Spinal cord (tissue), 10 donors: Measurements from ENCODE around the gene RMI2. TPM values are rescaled to one million over a fixed set of nuclear protein-coding genes. Genes with fewer than 3 reads are reported as not detected.

ENCODE experiments used
- DNase-seq, 6 donors: peaks; one replicate each; pipeline versions ENCODE4 v3.0.0 to v3.0.0-alpha.2; 2013 to 2015; ENCODE audit warnings: low spot score in 6 of 6, low read depth in 4 of 6
- H3K27ac ChIP-seq: one replicate; pipeline ENCODE4 v1.5.1; 2013; ENCODE audit warnings: low read depth, low read length, control low read depth
- H3K27me3 ChIP-seq: one replicate; pipeline ENCODE4 v1.6.1; 2013; ENCODE audit warnings: low read length; ENCODE audit not compliant: control insufficient read depth, insufficient read depth
- H3K36me3 ChIP-seq: one replicate; pipeline ENCODE4 v1.6.1; 2013; ENCODE audit warnings: low read length; ENCODE audit not compliant: control insufficient read depth, insufficient read depth
- H3K4me1 ChIP-seq: one replicate; pipeline ENCODE4 v1.6.1; 2013; ENCODE audit warnings: low read length; ENCODE audit not compliant: control insufficient read depth, insufficient read depth
- H3K4me3 ChIP-seq: one replicate; pipeline ENCODE4 v1.5.1; 2013; ENCODE audit warnings: low read depth, low read length, control low read depth
- H3K9me3 ChIP-seq: one replicate; pipeline ENCODE4 v1.6.1; 2013; ENCODE audit warnings: low read length; ENCODE audit not compliant: control insufficient read depth, insufficient read depth
- WGBS: methylation state at CpG from one replicate; pipeline ENCODE4 v1.1.5; 2013; ENCODE audit warnings: missing lambda C conversion rate; ENCODE audit not compliant: insufficient coverage; 5-methylcytosine and 5-hydroxymethylcytosine counted together
- polyA plus RNA-seq, 2 donors: library from polyadenylated mRNA; unstranded; fragments of 120-200 nt; gene quantifications; one replicate each; pipeline ENCODE4 v1.2.1, GENCODE V29; 2013; ENCODE audit not compliant: insufficient read length in 2 of 2
- total RNA-seq, 2 donors: library from RNA; depleted of rRNA in 1 of 2; stranded (reverse); fragments of 120-200 nt in 1 of 2; fragments of >200 nt in 1 of 2; gene quantifications; one replicate each; pipeline versions ENCODE4 v1.2.3 to v1.2.4, GENCODE V29; 2013 to 2014
- donor health status: healthy.

Gene RMI2
- total and polyA plus RNA-seq, 4 donors = 5.8 to 11.1 (median 8.0) TPM

DNA sequence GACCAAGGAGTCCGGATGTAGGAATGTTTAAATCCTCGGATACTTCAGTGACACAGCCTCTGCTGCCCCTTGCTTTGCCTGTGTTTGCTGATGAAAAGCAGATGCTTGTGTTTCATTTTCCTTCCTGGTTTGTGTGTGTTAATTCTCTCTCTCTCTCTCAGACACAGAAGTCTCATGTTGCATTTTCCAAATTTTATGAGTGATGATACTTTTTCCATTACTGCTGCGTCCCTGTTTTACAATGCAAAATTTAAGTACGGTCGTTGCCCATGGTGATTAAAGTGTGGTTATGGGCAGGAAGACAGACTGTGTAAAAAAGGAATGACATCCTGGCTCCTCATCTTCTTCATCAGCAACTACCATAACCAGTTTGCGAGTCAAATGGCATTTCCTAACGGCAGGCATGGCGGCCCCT is 5.7 kb downstream of the RMI2 start:
- 86% methylated on average over 4 of the region's 8 CpGs for WGBS
- H3K27me3 ChIP-seq = no peaks in the 10 kb centered on the region
- H3K4me3 ChIP-seq = no peak overlapping the region
- no peaks in the 10 kb centered on the region for H3K9me3 ChIP-seq
- no peaks in the 10 kb centered on the region for H3K36me3 ChIP-seq
- peak in 1 of 6 donors; percentile 23 for DNase-seq
- H3K27ac ChIP-seq = peak overlapping the region; percentile 60
- H3K4me1 ChIP-seq = peaks cover 22% of the 10 kb centered on the region

DNA sequence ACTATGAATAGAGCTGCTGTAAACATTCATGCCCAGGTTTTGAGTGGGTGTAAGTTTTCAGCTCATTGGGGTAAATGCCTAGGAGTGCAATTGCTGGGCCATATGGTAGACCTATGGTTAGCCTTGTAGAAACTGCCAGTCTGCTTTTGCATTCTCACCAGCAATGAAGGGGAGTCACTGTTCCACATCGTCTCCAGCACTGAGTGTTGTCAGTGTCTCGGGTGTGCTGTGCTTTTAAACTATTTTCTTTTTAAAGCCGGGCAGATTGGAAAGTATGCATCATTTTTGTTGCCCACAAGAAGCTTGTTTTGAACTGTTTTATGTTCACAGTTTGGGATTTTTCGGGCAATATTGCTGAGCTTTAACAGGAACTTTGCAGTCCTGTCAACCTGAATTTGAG is 7.9 kb downstream of the RMI2 start:
- H3K4me3 ChIP-seq = no peak overlapping the region
- WGBS = 50% methylated on average over 2 of the region's 4 CpGs
- peaks cover 14% of the 10 kb centered on the region for H3K4me1 ChIP-seq
- no peaks in the 10 kb centered on the region for H3K9me3 ChIP-seq
- no peak for DNase-seq
- H3K36me3 ChIP-seq = no peaks in the 10 kb centered on the region
- no peaks in the 10 kb centered on the region for H3K27me3 ChIP-seq
- H3K27ac ChIP-seq = no peak overlapping the region

DNA sequence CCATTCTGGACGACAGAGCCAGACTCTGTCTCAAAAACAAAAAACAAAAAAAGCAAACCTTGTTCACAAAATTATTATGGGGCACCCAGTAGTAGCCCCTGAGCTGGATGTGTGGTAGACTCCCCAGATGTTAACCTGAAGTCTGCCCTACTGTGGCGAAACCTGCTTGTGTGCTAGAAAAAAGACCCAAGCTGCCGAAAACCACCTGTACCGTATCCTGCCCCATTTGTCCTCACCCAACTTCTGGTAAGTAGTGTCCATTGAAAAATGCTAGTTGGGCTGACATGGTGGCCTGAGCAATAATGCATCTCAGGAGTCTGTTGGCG is 9.1 kb downstream of the RMI2 start:
- H3K36me3 ChIP-seq = no peaks in the 10 kb centered on the region
- no peaks in the 10 kb centered on the region for H3K27me3 ChIP-seq
- no peak overlapping the region for H3K4me3 ChIP-seq
- H3K9me3 ChIP-seq = no peaks in the 10 kb centered on the region
- WGBS = 100% methylated on average over 1 of the region's 5 CpGs
- DNase-seq = no peak
- peaks cover 6% of the 10 kb centered on the region for H3K4me1 ChIP-seq
- H3K27ac ChIP-seq = no peak overlapping the region

DNA sequence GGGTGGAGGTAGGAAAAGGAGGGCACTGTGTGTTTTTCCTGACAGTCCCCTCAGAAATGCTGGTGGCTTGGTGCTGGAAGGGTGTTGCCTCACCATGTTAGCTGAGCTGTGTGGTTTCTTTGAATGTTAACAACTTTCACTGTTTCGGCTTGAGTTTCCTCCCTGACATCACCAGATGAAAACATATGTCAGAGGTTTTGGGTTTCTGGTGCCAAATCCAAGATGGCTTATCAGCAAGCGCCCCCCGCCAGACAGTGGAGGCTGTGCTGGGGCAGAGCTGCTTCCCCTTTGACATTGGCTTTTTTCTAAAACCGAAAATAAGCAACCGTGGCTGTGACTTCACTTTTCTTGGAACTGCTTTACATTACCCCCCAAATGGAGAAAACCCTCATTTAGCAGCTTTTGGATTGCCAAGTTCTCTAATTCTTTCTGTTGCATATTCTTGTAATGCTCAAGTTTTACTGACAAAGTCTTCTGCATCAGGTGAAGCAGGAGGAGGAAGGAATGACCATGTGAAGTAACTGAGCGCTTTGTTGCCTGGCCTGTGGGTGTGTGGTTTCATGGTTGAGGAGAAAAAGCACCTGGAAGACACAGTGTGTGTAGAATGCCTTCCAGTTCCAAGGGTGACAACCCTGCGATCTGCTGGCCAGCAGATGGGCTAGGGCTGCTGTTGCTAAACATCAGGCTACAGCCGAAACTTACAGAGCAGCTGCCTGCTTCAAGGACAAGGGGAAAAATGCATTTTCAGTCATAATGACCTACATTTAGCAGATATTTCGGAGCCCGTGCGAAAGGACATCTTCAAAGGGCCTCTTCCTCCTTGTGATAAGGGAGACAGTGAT is 9.7 kb downstream of the RMI2 start:
- Histone ChIP-seq H3K27me3 (no peaks in the 10 kb centered on the region), H3K27ac (no peak overlapping the region), H3K4me1 (no peaks in the 10 kb centered on the region), H3K36me3 (no peaks in the 10 kb centered on the region), H3K4me3 (no peak overlapping the region), H3K9me3 (no peaks in the 10 kb centered on the region)
- DNase-seq = peak in 1 of 6 donors; percentile 13
- WGBS = 92% methylated on average over 5 of the region's 11 CpGs

DNA sequence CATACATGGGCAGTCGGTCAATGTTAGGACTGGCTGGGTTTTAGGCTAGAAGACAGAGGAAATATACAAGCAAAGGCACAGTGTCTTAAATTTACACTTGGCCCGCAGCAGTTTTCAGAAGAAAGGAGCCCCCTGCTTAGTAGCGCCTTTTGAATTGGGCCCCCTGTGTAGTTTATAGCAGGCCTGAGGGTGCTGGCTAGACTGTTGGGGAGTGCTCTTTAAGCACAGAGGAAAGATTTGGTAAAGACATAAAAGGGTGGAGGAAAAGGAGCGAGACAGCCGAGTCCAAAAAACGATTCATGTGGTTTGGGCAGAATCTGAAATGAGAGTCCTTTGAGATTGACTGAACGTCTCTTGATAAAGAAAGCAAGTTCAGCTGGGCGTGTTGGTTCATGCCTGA is 10.6 kb downstream of the RMI2 start:
- no peaks in the 10 kb centered on the region for H3K36me3 ChIP-seq
- no peaks in the 10 kb centered on the region for H3K27me3 ChIP-seq
- no peaks in the 10 kb centered on the region for H3K4me1 ChIP-seq
- WGBS = 69% methylated on average over 8 of the region's 8 CpGs
- no peak overlapping the region for H3K4me3 ChIP-seq
- DNase-seq = no peak
- no peak overlapping the region for H3K27ac ChIP-seq
- no peaks in the 10 kb centered on the region for H3K9me3 ChIP-seq

DNA sequence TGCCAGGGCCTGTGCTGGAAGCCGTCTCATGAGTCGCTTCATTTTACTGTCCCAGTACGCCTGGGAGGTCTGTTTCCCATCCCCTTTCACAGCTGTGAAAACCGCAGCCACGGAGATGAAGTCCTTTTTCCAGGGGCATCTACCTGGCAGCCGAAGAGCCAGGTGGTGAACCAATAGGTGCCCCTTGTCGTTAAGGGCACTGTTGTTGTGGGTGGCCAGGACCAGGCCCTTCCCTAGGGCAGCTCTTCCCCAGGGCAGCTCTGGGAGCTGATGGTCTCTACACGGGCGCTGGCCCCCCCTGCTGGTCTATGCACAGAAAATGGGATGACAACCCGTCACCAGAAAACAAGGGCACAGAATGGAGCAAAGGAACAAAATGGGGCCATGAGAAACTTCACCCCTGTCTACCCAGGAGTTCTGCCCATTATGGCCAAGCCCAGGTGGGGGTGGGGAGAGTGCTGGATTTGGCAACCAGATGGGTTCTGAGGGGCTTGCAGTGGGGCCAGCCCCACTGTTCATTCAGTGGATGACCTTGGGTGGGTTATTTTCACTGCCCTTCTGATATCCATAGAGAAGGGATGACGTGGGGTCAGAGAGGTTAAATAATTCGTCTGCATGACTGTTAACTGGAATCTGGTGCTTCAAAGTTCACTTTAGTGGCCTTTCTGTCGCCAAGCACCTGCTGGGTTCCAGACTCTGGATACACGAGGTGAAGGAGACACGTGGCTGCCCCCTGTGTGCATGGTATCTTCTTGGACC is 11.5 kb downstream of the RMI2 start:
- H3K36me3 ChIP-seq = no peaks in the 10 kb centered on the region
- DNase-seq = peak in 2 of 6 donors; percentile 60 to 64
- 76% methylated on average over 7 of the region's 15 CpGs for WGBS
- no peaks in the 10 kb centered on the region for H3K4me1 ChIP-seq
- H3K9me3 ChIP-seq = no peaks in the 10 kb centered on the region
- no peak overlapping the region for H3K4me3 ChIP-seq
- no peaks in the 10 kb centered on the region for H3K27me3 ChIP-seq
- no peak overlapping the region for H3K27ac ChIP-seq

DNA sequence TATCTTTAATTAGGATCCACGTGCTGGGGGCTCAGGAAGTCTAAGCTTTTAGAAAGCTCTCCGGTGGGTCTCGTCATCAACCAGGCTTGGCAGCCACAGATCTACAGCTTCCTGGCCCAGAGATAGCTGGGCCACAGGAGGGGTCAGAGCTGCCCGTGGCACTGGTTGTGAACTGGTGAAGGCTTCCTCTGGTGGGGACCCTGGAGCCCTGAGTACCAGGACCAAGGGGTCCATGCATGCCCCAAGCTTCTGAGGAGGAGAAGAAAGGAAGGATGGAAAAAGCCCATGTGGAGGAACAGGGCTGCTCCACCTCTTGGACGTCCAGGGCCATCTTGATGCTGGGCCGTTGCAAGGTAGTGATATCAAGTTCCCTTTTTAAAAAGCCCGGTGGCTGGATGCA is 13.3 kb downstream of the RMI2 start:
- H3K27ac ChIP-seq = no peak overlapping the region
- DNase-seq = no peak
- no peak overlapping the region for H3K4me3 ChIP-seq
- no peaks in the 10 kb centered on the region for H3K36me3 ChIP-seq
- H3K4me1 ChIP-seq = no peaks in the 10 kb centered on the region
- H3K9me3 ChIP-seq = no peaks in the 10 kb centered on the region
- no peaks in the 10 kb centered on the region for H3K27me3 ChIP-seq
- whole genome bisulfite sequencing = 81% methylated on average over 7 of the region's 7 CpGs

DNA sequence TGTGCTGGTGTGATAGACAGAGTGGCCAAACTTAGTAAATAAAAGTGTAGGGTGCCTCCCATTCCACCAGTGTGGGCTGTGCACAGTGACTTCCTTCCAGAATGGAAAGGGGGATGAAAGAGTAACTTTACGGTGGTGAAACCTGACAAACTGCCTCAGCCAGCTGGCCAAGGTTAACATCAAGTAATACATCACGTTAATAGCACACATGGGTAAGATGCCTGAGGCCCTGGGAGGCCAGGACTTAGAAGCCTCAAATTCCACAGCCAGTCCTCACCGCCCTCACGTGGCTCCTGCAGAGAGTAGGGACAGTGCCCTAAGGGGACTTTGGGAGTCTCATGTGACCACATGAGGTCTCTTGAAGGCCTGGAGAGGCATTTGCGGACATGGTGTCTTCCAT is 14.1 kb downstream of the RMI2 start:
- Histone ChIP-seq H3K27me3 (no peaks in the 10 kb centered on the region), H3K4me1 (no peaks in the 10 kb centered on the region), H3K27ac (no peak overlapping the region), H3K4me3 (no peak overlapping the region), H3K36me3 (no peaks in the 10 kb centered on the region), H3K9me3 (no peaks in the 10 kb centered on the region)
- DNase-seq = no peak
- 78% methylated on average over 4 of the region's 5 CpGs for WGBS

DNA sequence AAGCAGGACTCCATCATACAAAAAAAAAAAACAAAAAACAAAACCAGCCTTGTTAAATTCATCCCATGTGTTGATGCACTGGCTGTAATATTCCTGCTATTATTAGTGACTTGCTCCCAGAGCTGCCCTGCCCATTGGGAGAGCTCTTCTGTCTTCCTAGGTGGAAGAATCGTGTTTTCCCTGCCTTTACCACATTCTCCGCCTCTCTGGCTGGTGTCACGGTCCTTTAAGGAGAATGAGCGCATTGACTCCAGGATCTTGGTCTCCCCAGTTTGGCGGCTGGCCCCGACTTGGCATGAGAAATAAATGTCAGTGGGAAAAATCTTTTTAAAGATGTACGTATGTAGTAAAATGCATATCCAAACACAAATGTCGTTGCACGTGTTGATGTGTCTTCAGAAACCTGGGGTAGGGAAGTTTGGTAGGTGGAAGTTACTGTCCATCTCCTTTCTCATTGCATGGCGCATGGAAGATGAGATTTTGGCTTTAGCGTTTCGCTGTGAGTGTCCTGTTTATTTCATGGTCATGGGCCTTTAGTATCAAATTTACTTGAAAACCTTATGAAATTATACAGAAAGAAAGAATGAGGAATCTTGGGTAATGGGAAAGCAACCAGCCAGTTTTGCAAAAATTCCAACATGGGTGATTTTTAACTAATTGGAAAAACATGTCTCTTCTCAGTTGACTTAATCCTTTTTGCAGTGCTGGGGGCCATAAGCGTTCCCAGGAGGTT is 15.5 kb downstream of the RMI2 start:
- Histone ChIP-seq H3K36me3 (no peaks in the 10 kb centered on the region), H3K4me3 (no peak overlapping the region), H3K27me3 (no peaks in the 10 kb centered on the region), H3K4me1 (no peaks in the 10 kb centered on the region), H3K27ac (no peak overlapping the region), H3K9me3 (no peaks in the 10 kb centered on the region)
- peak in 1 of 6 donors; percentile 49 for DNase-seq
- WGBS = 32% methylated on average over 2 of the region's 13 CpGs
